Lower lobe of right lung (tissue), 2 donors: Measurements from ENCODE around the gene ANKMY1. TPM values are rescaled to one million over a fixed set of nuclear protein-coding genes. Genes with fewer than 3 reads are reported as not detected.

Experiments used
- ATAC-seq, 2 donors: fragments of 200-7000 bp; cut with Tn5 transposase; one replicate each; pipeline ENCODE4 v1.9.1; 2020 to 2022; ENCODE audit warnings: mild to moderate bottlenecking in 2 of 2, moderate library complexity in 2 of 2
- DNase-seq: peaks from one replicate; pipeline ENCODE4 v3.0.0-alpha.2; 2020
- H3K27ac ChIP-seq: fragments of 200-600 bp; one replicate; pipeline ENCODE4 v1.8.0; 2022
- H3K27me3 ChIP-seq: fragments of 200-600 bp; one replicate; pipeline ENCODE4 v1.8.0; 2022; ENCODE audit warnings: low read depth
- H3K36me3 ChIP-seq: fragments of 200-600 bp; one replicate; pipeline ENCODE4 v1.8.0; 2022; ENCODE audit warnings: mild to moderate bottlenecking
- H3K4me1 ChIP-seq: fragments of 200-600 bp; one replicate; pipeline ENCODE4 v1.8.0; 2022
- H3K4me3 ChIP-seq: fragments of 200-600 bp; one replicate; pipeline ENCODE4 v1.8.0; 2022; ENCODE audit warnings: mild to moderate bottlenecking
- H3K9me3 ChIP-seq: fragments of 200-600 bp; one replicate; pipeline ENCODE4 v1.8.0; 2022
- CTCF ChIP-seq: fragments of 200-600 bp; IDR thresholded peaks from one replicate; pipeline ENCODE4 v1.8.0; 2022; ENCODE audit warnings: antibody characterized with exemption, mild to moderate bottlenecking
- intact Hi-C: fragments of 100-400 bp; cut with DNase I; formaldehyde crosslinking; loops from one replicate; pipeline ENCODE4 v1.11.0; 2022
- total RNA-seq: library from RNA; stranded (reverse); fragmentation: NEBNext Ultra II Directional; extraction: Animal tissue kit (Norgen Biotek cat#: 25700); gene quantifications from one replicate; pipeline ENCODE4 v1.2.1, GENCODE V29; 2021
- donor health status: DM: no; HTN: yes; CAD: no; lungs with severe emphysema.

The ANKMY1 gene
- total RNA-seq, 1 donor from 2014 or later = 29.3 TPM

- no peak overlapping the region for H3K27ac ChIP-seq
- intact Hi-C loops = no loop called here
- peaks cover 12% of the 10 kb centered on the region for H3K9me3 ChIP-seq
- H3K4me1 ChIP-seq = no peaks in the 10 kb centered on the region
- DNase-seq = peak; percentile 27
- peak in 1 of 2 donors; percentile 26 for ATAC-seq
- no peaks in the 10 kb centered on the region for H3K36me3 ChIP-seq
- H3K27me3 ChIP-seq = no peaks in the 10 kb centered on the region
- no peak overlapping the region for H3K4me3 ChIP-seq
- no peak for TF ChIP-seq CTCF
Observed at GRCh38 chr2:240482141-240482540, 75.6 kb downstream of the ANKMY1 start.

DNA sequence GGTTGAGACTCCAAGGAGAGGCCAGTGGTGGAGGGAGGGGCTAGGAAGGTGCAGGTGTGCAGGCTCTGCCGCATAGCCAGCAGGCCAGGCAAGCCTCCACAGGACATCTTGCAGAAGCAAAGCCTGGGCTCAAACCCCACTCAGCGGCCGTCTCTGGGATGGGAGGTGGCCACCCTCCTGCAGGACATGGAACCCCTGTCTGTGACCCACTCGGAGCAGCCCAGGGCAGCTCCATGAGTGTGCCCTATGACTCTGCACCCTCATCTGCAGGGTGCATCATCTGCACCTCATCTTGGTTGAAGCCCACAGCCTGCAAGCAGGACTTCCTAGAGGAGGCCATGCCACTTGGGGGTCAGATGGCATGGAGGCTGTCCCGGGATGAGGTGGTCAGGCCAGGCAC lies 76.1 kb downstream of the ANKMY1 start:
- peak in 1 of 2 donors; percentile 17 for ATAC-seq
- DNase-seq = peak; percentile 42

GRCh38 chr2:240480834-240481623 lies 76.8 kb downstream of the ANKMY1 start:
- peaks cover 3% of the 10 kb centered on the region for H3K9me3 ChIP-seq
- DNase-seq (peak; percentile 39), ATAC-seq (no peak)
- no peak overlapping the region for H3K27ac ChIP-seq
- intact Hi-C loops = no loop called here
- no peaks in the 10 kb centered on the region for H3K4me1 ChIP-seq
- no peaks in the 10 kb centered on the region for H3K27me3 ChIP-seq
- no peaks in the 10 kb centered on the region for H3K36me3 ChIP-seq
- H3K4me3 ChIP-seq = no peak overlapping the region
- no peak for TF ChIP-seq CTCF

More for the DNA sequence above, 76.1 kb downstream of the ANKMY1 start:
- TF ChIP-seq CTCF = no peak
- H3K4me1 ChIP-seq = no peaks in the 10 kb centered on the region
- peaks cover 7% of the 10 kb centered on the region for H3K9me3 ChIP-seq
- no peaks in the 10 kb centered on the region for H3K27me3 ChIP-seq
- no peaks in the 10 kb centered on the region for H3K36me3 ChIP-seq
- no peak overlapping the region for H3K27ac ChIP-seq
- intact Hi-C loops = no loop called here
- no peak overlapping the region for H3K4me3 ChIP-seq

DNA sequence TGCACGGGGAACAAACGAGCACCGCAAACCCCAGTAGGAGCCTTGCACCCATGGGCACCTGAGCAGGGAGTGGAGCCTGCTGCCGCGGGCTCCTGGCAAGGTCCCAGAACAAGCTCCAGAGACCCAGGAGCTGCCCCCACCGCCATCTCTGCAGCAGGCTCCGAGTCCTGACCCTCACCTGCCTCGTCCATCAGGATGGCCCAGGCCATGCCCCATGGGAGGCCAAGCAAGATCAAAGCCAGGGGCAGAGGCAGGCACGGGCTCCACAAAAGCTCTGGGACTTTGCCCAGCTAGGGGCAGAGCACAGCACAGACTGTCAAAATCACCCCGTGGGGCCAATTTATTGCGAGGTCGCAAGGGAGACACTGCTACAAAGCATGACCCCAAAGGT lies 78.7 kb downstream of the ANKMY1 start:
- Histone ChIP-seq H3K4me3 (no peak overlapping the region), H3K36me3 (no peaks in the 10 kb centered on the region), H3K9me3 (peaks cover 3% of the 10 kb centered on the region), H3K4me1 (no peaks in the 10 kb centered on the region), H3K27me3 (no peaks in the 10 kb centered on the region), H3K27ac (no peak overlapping the region)
- ATAC-seq (no peak), DNase-seq (peak; percentile 27)
- intact Hi-C loops = no loop called here
- no peak for TF ChIP-seq CTCF

GRCh38 chr2:240478346-240479110 lies 79.3 kb downstream of the ANKMY1 start:
- TF ChIP-seq CTCF = no peak
- no peak for ATAC-seq
- Histone ChIP-seq H3K4me1 (no peaks in the 10 kb centered on the region), H3K27me3 (no peaks in the 10 kb centered on the region), H3K9me3 (peaks cover 9% of the 10 kb centered on the region), H3K36me3 (no peaks in the 10 kb centered on the region), H3K4me3 (no peak overlapping the region), H3K27ac (no peak overlapping the region)
- intact Hi-C loops = no loop called here
- DNase-seq = peak; percentile 24
